SK-N-SH treated with all-trans-retinoic acid at 6 μM for 48 hours (cell line): ENCODE data around the gene MUC2.

Source experiments
- ATAC-seq: fragments of 200-7000 bp; cut with Tn5 transposase; 3 replicates; pipeline ENCODE4 v1.9.1; 2020; ENCODE audit warnings: mild to moderate bottlenecking, moderate library complexity
- ARNTL ChIP-seq: fragments of 450-650 bp; formaldehyde crosslinking; IDR thresholded peaks from 2 replicates; pipeline ENCODE4 v1.5.0; 2020; ENCODE audit warnings: low read depth, mild to moderate bottlenecking, moderate library complexity, borderline replicate concordance
- CSDC2 ChIP-seq: fragments of 250-450 bp; sonication (Bioruptor Pico); IDR thresholded peaks from 2 replicates; pipeline ENCODE4 v1.5.0; 2020; ENCODE audit warnings: mild to moderate bottlenecking, moderate library complexity
- CSRNP3 ChIP-seq: fragments of 250-450 bp; sonication (Bioruptor Pico); IDR thresholded peaks from 2 replicates; pipeline ENCODE4 v1.5.1; 2021; ENCODE audit warnings: mild to moderate bottlenecking, moderate library complexity
- ESRRG ChIP-seq: fragments of 250-450 bp; sonication (Bioruptor Pico); IDR thresholded peaks from 2 replicates; pipeline ENCODE4 v1.6.1; 2021; ENCODE audit warnings: mild to moderate bottlenecking
- ISL1 ChIP-seq: fragments of 250-450 bp; sonication (Bioruptor Pico); IDR thresholded peaks from 2 replicates; pipeline ENCODE4 v2.1.2; 2022; ENCODE audit warnings: mild to moderate bottlenecking, moderate library complexity
- PATZ1 ChIP-seq: fragments of 250-450 bp; sonication (Bioruptor Pico); IDR thresholded peaks from 2 replicates; pipeline ENCODE4 v1.8.0; 2020; ENCODE audit warnings: mild to moderate bottlenecking, moderate library complexity, borderline replicate concordance
- PPARA ChIP-seq: fragments of 250-450 bp; sonication (Bioruptor Pico); IDR thresholded peaks from 2 replicates; pipeline ENCODE4 v1.5.0; 2020; ENCODE audit warnings: mild to moderate bottlenecking, borderline replicate concordance
- SNAI2 ChIP-seq: fragments of 250-450 bp; sonication (Bioruptor Pico); IDR thresholded peaks from 2 replicates; pipeline ENCODE4 v1.5.0; 2020; ENCODE audit warnings: mild to moderate bottlenecking, moderate library complexity
- TCF4 ChIP-seq: fragments of 250-450 bp; sonication (Bioruptor Pico); IDR thresholded peaks from 2 replicates; pipeline ENCODE4 v1.8.0; 2021; ENCODE audit warnings: mild to moderate bottlenecking, moderate library complexity, borderline replicate concordance
- TOX ChIP-seq: fragments of 250-450 bp; sonication (Bioruptor Pico); IDR thresholded peaks from 2 replicates; pipeline ENCODE4 v1.8.0; 2021; ENCODE audit warnings: mild to moderate bottlenecking, moderate library complexity, borderline replicate concordance
- TSHZ2 ChIP-seq: fragments of 250-450 bp; sonication (Bioruptor Pico); IDR thresholded peaks from 2 replicates; pipeline ENCODE4 v1.5.0; 2020; ENCODE audit warnings: mild to moderate bottlenecking, moderate library complexity
- ZC3H10 ChIP-seq: fragments of 250-450 bp; sonication (Bioruptor Pico); IDR thresholded peaks from 2 replicates; pipeline ENCODE4 v1.5.1; 2021; ENCODE audit warnings: mild to moderate bottlenecking, moderate library complexity
- ZFP3 ChIP-seq: fragments of 250-450 bp; sonication (Bioruptor Pico); IDR thresholded peaks from 2 replicates; pipeline ENCODE4 v1.5.0; 2020; ENCODE audit warnings: mild to moderate bottlenecking, moderate library complexity
- ZFP30 ChIP-seq: fragments of 450-650 bp; formaldehyde crosslinking; IDR thresholded peaks from 2 replicates; pipeline ENCODE4 v1.5.0; 2022; ENCODE audit warnings: mild to moderate bottlenecking, moderate library complexity
- ZNF565 ChIP-seq: fragments of 450-650 bp; formaldehyde crosslinking; conservative IDR thresholded peaks from 2 replicates; pipeline ENCODE4 v1.5.0; 2020; ENCODE audit warnings: low read depth, mild to moderate bottlenecking, moderate library complexity
- ZNF70 ChIP-seq: fragments of 450-650 bp; formaldehyde crosslinking; IDR thresholded peaks from 2 replicates; pipeline ENCODE4 v1.5.0; 2020; ENCODE audit warnings: mild to moderate bottlenecking, moderate library complexity
- ZNF8 ChIP-seq: fragments of 450-650 bp; formaldehyde crosslinking; IDR thresholded peaks from 2 replicates; pipeline ENCODE4 v1.5.0; 2020; ENCODE audit warnings: mild to moderate bottlenecking, moderate library complexity
- TF ChIP-seq, protein P1 (sequence below): fragments of 250-450 bp; sonication (Bioruptor Pico); IDR thresholded peaks from 2 replicates; pipeline ENCODE4 v1.5.1; 2020; ENCODE audit warnings: low read depth, mild to moderate bottlenecking, moderate library complexity
- TF ChIP-seq, protein P2 (sequence below): fragments of 250-450 bp; sonication (Bioruptor Pico); IDR thresholded peaks from 2 replicates; pipeline ENCODE4 v1.8.0; 2021; ENCODE audit warnings: low read depth, mild to moderate bottlenecking, moderate library complexity, borderline replicate concordance

The MUC2 gene

DNA sequence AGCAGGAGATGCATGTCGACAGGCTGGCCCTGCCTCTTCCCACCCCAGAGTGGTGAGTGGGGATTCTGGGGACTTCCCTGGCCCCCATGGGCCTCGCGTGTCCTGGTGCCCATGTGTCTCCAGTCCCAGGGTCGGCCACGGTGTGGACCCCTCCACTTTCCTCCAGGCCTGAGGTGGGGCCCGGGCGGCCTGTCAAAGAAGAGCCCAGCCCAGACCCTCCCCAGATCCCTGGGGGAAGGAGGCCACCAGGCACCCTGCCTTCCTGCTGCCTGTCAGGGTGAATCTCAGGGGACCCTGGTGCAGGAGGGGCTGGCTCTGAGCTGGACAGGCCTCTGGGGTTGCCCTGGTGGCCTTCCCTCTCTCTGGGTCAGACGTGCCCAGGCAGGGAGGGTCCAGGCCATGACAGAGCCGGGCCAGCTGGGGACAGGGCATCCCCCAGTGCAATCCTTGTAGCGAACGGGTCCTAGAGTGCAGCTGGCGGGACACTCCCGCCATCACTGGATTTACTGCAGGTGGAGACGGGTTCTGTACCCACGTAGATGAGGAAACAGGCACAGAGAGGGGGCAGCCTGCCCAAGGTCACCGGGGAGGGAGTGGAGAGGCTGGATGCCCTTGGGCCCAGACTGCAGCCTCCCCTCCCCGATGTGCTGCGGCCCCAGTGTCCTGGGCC is 24.6 kb upstream of the MUC2 start:
- no peak for ATAC-seq
- TF ChIP-seq ESRRG (no peak), CSDC2 (no peak), ZFP30 (CRISPR knock-in tag) (no peak), ZFP3 (CRISPR knock-in tag) (no peak), ZNF565 (CRISPR knock-in tag) (no peak), TSHZ2 (CRISPR knock-in tag) (no peak), ZNF8 (CRISPR knock-in tag) (no peak), TCF4 (CRISPR knock-in tag) (no peak), TOX (no peak), PATZ1 (CRISPR knock-in tag) (no peak)
- TF ChIP-seq, protein P1, sequence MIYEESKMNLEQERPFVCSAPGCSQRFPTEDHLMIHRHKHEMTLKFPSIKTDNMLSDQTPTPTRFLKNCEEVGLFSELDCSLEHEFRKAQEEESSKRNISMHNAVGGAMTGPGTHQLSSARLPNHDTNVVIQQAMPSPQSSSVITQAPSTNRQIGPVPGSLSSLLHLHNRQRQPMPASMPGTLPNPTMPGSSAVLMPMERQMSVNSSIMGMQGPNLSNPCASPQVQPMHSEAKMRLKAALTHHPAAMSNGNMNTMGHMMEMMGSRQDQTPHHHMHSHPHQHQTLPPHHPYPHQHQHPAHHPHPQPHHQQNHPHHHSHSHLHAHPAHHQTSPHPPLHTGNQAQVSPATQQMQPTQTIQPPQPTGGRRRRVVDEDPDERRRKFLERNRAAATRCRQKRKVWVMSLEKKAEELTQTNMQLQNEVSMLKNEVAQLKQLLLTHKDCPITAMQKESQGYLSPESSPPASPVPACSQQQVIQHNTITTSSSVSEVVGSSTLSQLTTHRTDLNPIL (CRISPR knock-in tag), result no peak
- TF ChIP-seq, protein P2, sequence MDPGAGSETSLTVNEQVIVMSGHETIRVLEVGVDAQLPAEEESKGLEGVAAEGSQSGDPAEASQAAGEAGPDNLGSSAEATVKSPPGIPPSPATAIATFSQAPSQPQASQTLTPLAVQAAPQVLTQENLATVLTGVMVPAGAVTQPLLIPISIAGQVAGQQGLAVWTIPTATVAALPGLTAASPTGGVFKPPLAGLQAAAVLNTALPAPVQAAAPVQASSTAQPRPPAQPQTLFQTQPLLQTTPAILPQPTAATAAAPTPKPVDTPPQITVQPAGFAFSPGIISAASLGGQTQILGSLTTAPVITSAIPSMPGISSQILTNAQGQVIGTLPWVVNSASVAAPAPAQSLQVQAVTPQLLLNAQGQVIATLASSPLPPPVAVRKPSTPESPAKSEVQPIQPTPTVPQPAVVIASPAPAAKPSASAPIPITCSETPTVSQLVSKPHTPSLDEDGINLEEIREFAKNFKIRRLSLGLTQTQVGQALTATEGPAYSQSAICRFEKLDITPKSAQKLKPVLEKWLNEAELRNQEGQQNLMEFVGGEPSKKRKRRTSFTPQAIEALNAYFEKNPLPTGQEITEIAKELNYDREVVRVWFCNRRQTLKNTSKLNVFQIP (CRISPR knock-in tag), result no peak

DNA sequence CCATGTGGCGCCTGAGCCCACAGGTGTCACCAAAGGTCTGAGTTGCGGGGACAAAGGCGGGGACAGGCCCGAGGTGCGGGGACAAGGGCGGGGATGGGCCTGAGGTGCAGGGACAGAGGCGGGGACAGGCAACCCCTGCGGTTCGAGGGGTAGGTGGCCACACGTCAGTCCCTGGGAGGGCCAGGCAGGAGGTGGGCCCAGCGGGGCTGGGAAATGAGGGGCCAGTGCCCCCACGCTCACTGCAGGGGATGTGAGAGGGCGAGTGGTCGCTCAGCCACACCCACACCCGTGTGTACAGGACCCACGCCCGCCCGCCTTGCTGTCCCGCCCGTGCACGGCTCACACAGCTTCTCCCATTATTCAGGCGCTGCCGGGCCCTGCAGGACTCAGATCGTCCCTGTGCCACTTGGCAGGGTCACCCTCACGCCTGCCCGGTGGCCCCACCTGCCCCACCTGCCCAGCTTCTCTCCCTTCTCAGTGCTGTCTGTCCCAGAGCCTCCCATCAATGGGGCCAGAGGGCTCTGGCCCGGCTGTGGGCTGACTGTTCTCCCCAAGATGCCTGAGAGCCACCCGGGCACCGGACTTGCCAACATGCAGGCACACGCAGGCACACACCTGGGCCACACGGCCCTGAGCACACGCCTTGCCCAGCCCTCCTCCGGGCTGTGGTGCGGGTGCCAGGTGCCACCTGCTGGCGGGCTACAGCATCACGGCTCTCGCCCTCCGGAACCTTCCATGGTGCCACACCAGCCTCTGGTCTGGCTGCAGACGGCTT is 23.9 kb upstream of the MUC2 start:
- peak; percentile 96 for ATAC-seq
- TF ChIP-seq ARNTL (CRISPR knock-in tag) (no peak), TCF4 (CRISPR knock-in tag) (no peak), ZFP30 (CRISPR knock-in tag) (no peak), CSDC2 (no peak), ZNF70 (CRISPR knock-in tag) (no peak), ZFP3 (CRISPR knock-in tag) (no peak)
- TF ChIP-seq, all 23 proteins: peak for 0

DNA sequence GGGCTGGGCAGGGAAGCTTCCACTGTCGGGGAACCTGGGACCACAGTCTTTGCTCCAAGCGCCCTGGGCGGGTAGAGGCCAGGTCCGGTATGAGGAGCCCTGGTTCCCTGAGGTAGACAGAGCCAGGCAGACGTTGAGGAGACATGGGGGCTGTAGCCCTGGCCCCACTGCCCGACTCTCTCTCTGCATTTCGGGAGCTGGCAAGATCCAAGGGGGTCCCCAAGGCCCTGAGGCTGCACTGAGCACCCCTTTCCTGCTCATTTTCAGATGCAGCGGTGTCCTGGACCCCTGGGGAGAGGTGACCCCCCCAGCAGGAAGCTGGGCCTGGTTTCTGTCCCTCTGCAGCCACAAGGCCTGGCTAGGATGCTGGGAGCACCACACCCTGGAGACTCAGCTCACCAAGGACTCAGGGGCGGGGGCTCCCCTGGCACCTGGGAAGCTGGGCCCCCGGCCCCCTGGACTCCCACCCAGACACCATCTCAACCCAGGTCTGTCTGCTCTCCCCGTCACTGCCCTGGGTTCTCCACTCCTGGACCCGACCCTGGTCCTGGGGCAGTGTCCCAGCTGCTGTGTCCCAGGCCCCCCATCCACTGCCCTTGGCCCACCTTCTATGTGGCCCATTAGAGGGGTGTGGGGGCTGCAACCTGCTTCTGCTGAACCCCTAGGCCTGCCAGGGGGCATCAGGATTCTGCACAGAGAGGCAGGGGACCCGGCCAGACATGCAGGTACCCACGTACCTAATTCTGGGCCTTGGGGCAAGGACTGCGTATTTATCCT is 23.1 kb upstream of the MUC2 start:
- ATAC-seq, result no peak
- TF ChIP-seq ESRRG, result no peak
- TF ChIP-seq CSRNP3, result no peak
- TF ChIP-seq ISL1 (CRISPR knock-in tag), result no peak
- TF ChIP-seq, protein P2 (CRISPR knock-in tag), result no peak
- no peak for TF ChIP-seq TOX
- no peak for TF ChIP-seq CSDC2
- no peak for TF ChIP-seq ZFP30 (CRISPR knock-in tag)
- no peak for TF ChIP-seq ZNF565 (CRISPR knock-in tag)
- no peak for TF ChIP-seq ZFP3 (CRISPR knock-in tag)
- TF ChIP-seq, protein P1 (CRISPR knock-in tag), result no peak
- no peak for TF ChIP-seq ZNF70 (CRISPR knock-in tag)
- TF ChIP-seq SNAI2 (CRISPR knock-in tag), result no peak
- TF ChIP-seq PPARA (CRISPR knock-in tag), result no peak
- TF ChIP-seq ZC3H10 (CRISPR knock-in tag), result no peak
- TF ChIP-seq PATZ1 (CRISPR knock-in tag), result no peak
